Measurements from ENCODE around the gene MUC4. TPM values are rescaled to one million over a fixed set of nuclear protein-coding genes. Genes with fewer than 3 reads are reported as not detected.
"Not testable (repeated sequence)": the region's sequence is repeated elsewhere in the genome, so short reads cannot be mapped to it uniquely, and the experiment has no call there.

The MUC4 gene
- polyA plus RNA-seq, 1 donor from 2014 or later, result not detected

DNA sequence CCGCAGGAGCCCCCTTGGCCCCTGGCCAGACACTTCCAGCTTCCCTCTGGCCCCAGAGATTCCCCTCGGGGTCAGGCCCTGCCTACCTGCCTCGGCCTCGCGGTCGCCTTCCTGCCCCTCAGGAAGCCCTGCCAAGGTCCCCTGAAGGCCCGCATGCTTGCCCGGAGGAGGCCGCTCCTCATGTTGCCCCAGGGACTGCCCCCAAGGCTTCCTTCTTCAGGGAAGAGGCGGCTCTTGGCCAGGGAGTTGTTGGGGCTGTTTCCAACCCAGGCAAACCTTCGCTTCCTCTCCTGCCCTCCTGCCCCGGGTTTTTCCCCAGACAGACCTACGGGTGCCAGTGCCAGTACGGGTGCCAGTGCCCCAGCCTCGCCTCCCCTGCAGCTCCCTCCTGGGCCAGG is 13.5 kb upstream of the MUC4 start:
- no peaks in the 10 kb centered on the region for H3K36me3 ChIP-seq (ENCODE audit: insufficient read depth, low read length)
- H3K4me2 ChIP-seq (ENCODE audit: low read length), result no peak overlapping the region
- no peaks in the 10 kb centered on the region for H3K27me3 ChIP-seq (ENCODE audit: insufficient read depth, low read depth, low read length)
- no peaks in the 10 kb centered on the region for H3K9me2 ChIP-seq (ENCODE audit: insufficient read depth, low read length)
- H2AFZ ChIP-seq (ENCODE audit: low read depth, low read length), result no peak overlapping the region
- H3F3A ChIP-seq (ENCODE audit: insufficient read depth, low read length, poor library complexity, severe bottlenecking), result no peaks in the 10 kb centered on the region
- TF ChIP-seq MXI1 (conservative IDR thresholded peaks at IDR 0.05; ENCODE audit: poor library complexity, severe bottlenecking), result no peak
- no peak for TF ChIP-seq TAF1 (IDR thresholded peaks at IDR 0.05; ENCODE audit: low read depth)
- TF ChIP-seq, protein P1, sequence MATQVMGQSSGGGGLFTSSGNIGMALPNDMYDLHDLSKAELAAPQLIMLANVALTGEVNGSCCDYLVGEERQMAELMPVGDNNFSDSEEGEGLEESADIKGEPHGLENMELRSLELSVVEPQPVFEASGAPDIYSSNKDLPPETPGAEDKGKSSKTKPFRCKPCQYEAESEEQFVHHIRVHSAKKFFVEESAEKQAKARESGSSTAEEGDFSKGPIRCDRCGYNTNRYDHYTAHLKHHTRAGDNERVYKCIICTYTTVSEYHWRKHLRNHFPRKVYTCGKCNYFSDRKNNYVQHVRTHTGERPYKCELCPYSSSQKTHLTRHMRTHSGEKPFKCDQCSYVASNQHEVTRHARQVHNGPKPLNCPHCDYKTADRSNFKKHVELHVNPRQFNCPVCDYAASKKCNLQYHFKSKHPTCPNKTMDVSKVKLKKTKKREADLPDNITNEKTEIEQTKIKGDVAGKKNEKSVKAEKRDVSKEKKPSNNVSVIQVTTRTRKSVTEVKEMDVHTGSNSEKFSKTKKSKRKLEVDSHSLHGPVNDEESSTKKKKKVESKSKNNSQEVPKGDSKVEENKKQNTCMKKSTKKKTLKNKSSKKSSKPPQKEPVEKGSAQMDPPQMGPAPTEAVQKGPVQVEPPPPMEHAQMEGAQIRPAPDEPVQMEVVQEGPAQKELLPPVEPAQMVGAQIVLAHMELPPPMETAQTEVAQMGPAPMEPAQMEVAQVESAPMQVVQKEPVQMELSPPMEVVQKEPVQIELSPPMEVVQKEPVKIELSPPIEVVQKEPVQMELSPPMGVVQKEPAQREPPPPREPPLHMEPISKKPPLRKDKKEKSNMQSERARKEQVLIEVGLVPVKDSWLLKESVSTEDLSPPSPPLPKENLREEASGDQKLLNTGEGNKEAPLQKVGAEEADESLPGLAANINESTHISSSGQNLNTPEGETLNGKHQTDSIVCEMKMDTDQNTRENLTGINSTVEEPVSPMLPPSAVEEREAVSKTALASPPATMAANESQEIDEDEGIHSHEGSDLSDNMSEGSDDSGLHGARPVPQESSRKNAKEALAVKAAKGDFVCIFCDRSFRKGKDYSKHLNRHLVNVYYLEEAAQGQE (IDR thresholded peaks at IDR 0.05; ENCODE audit: borderline replicate concordance), result no peak
- TF ChIP-seq POLR2AphosphoS5 (IDR thresholded peaks at IDR 0.05), result no peak
- no peak for TF ChIP-seq EP300 (conservative IDR thresholded peaks at IDR 0.05; ENCODE audit: poor library complexity, severe bottlenecking)
- TF ChIP-seq SMC3 (conservative IDR thresholded peaks at IDR 0.05; ENCODE audit: poor library complexity), result no peak
- H3K4me3 ChIP-seq (ENCODE audit: low read length), result no peak overlapping the region
- no peaks in the 10 kb centered on the region for H3K79me2 ChIP-seq (replicated peaks; ENCODE audit: insufficient read depth, low read length)
- no peaks in the 10 kb centered on the region for H4K20me1 ChIP-seq (ENCODE audit: insufficient read depth)
- H3K9me3 ChIP-seq (ENCODE audit: low read length), result no peaks in the 10 kb centered on the region
- H3K27ac ChIP-seq (ENCODE audit: low read length), result no peak overlapping the region
- no peak overlapping the region for H3K9ac ChIP-seq (ENCODE audit: low read length)

DNA sequence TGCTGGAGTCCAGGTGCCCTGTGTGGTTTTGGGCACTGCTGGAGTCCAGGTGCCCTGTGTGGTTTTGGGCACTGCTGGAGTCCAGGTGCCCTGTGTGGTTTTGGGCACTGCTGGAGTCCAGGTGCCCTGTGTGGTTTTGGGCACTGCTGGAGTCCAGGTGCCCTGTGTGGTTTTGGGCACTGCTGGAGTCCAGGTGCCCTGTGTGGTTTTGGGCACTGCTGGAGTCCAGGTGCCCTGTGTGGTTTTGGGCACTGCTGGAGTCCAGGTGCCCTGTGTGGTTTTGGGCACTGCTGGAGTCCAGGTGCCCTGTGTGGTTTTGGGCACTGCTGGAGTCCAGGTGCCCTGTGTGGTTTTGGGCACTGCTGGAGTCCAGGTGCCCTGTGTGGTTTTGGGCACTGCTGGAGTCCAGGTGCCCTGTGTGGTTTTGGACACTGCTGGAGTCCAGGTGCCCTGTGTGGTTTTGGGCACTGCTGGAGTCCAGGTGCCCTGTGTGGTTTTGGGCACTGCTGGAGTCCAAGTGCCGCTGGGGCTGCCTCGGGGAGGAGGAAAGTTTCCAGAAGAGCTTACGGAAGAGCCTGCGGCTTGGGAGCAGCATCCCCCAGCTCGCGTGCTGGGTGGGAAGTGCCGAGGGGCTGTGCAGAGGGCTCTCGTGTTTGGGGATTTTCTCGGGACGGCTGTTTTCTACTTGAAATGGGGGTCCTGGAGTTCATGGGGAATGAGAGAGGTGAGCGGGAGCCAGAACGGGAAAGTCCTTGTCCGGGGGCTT is 12.9 kb upstream of the MUC4 start:
- not testable (repeated sequence) for H2AFZ ChIP-seq (ENCODE audit: low read depth, low read length); H3K9me2 ChIP-seq (ENCODE audit: insufficient read depth, low read length); H3K9ac ChIP-seq (ENCODE audit: low read length); H3F3A ChIP-seq (ENCODE audit: insufficient read depth, low read length, poor library complexity, severe bottlenecking); H3K9me3 ChIP-seq (ENCODE audit: low read length); H3K36me3 ChIP-seq (ENCODE audit: insufficient read depth, low read length); H3K4me3 ChIP-seq (ENCODE audit: low read length); H3K27me3 ChIP-seq (ENCODE audit: insufficient read depth, low read depth, low read length); H3K79me2 ChIP-seq (replicated peaks; ENCODE audit: insufficient read depth, low read length); H4K20me1 ChIP-seq (ENCODE audit: insufficient read depth); H3K27ac ChIP-seq (ENCODE audit: low read length); H3K4me2 ChIP-seq (ENCODE audit: low read length)

DNA sequence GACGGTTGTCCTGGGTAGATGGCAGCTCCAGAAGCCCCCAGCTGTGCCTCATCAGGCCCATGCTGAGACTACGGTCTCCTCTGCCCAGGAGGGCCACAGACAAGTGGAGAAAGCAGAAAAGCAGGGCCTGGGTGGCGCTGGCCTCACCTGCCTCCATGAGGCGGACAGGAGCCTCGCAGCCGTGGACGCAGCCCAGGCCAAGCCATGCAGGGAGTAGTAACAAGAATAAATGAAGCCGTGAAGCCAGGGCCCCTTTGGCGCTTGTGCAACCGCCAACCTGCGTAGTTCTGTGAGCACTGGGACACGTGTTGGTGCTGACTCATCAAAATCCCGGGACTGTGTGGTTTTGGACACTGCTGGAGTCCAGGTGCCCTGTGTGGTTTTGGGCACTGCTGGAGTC is 12.3 kb upstream of the MUC4 start:
- no peak overlapping the region for H3K4me3 ChIP-seq (ENCODE audit: low read length)
- H3K9me3 ChIP-seq (ENCODE audit: low read length), result no peaks in the 10 kb centered on the region
- H3F3A ChIP-seq (ENCODE audit: insufficient read depth, low read length, poor library complexity, severe bottlenecking), result no peaks in the 10 kb centered on the region
- no peaks in the 10 kb centered on the region for H3K9me2 ChIP-seq (ENCODE audit: insufficient read depth, low read length)
- H4K20me1 ChIP-seq (ENCODE audit: insufficient read depth), result no peaks in the 10 kb centered on the region
- no peaks in the 10 kb centered on the region for H3K79me2 ChIP-seq (replicated peaks; ENCODE audit: insufficient read depth, low read length)
- H3K9ac ChIP-seq (ENCODE audit: low read length), result no peak overlapping the region
- H3K36me3 ChIP-seq (ENCODE audit: insufficient read depth, low read length), result no peaks in the 10 kb centered on the region
- no peak overlapping the region for H2AFZ ChIP-seq (ENCODE audit: low read depth, low read length)
- H3K27me3 ChIP-seq (ENCODE audit: insufficient read depth, low read depth, low read length), result no peaks in the 10 kb centered on the region
- TF ChIP-seq EP300 (conservative IDR thresholded peaks at IDR 0.05; ENCODE audit: poor library complexity, severe bottlenecking), result no peak
- no peak for TF ChIP-seq RAD21 (conservative IDR thresholded peaks at IDR 0.05)
- no peak for TF ChIP-seq TAF1 (IDR thresholded peaks at IDR 0.05; ENCODE audit: low read depth)
- TF ChIP-seq EZH2 (IDR thresholded peaks at IDR 0.05; ENCODE audit: borderline replicate concordance, insufficient read depth, low read length, poor library complexity, severe bottlenecking), result no peak
- TF ChIP-seq, protein P2, sequence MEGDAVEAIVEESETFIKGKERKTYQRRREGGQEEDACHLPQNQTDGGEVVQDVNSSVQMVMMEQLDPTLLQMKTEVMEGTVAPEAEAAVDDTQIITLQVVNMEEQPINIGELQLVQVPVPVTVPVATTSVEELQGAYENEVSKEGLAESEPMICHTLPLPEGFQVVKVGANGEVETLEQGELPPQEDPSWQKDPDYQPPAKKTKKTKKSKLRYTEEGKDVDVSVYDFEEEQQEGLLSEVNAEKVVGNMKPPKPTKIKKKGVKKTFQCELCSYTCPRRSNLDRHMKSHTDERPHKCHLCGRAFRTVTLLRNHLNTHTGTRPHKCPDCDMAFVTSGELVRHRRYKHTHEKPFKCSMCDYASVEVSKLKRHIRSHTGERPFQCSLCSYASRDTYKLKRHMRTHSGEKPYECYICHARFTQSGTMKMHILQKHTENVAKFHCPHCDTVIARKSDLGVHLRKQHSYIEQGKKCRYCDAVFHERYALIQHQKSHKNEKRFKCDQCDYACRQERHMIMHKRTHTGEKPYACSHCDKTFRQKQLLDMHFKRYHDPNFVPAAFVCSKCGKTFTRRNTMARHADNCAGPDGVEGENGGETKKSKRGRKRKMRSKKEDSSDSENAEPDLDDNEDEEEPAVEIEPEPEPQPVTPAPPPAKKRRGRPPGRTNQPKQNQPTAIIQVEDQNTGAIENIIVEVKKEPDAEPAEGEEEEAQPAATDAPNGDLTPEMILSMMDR (IDR thresholded peaks at IDR 0.05; ENCODE audit: poor library complexity, severe bottlenecking), result no peak
- TF ChIP-seq POLR2AphosphoS5 (IDR thresholded peaks at IDR 0.05), result no peak
- no peak overlapping the region for H3K27ac ChIP-seq (ENCODE audit: low read length)
- H3K4me2 ChIP-seq (ENCODE audit: low read length), result no peak overlapping the region
